WERI-Rb-1 (cell line): ENCODE measurements around the gene GSN.

Experiments
- DNase-seq: peaks from one replicate; pipeline ENCODE4 v3.0.0-alpha.2; 2020
- H3K27ac ChIP-seq: fragments of 250-450 bp; sonication (Bioruptor Pico); 2 replicates; pipeline ENCODE4 v1.5.1; 2020; ENCODE audit warnings: mild to moderate bottlenecking, moderate library complexity
- H3K27me3 ChIP-seq: fragments of 250-450 bp; sonication (Bioruptor Pico); 2 replicates; pipeline ENCODE4 v1.5.1; 2021; ENCODE audit warnings: mild to moderate bottlenecking, low read depth, moderate library complexity; ENCODE audit not compliant: insufficient read depth, severe bottlenecking
- H3K36me3 ChIP-seq: fragments of 250-450 bp; sonication (Bioruptor Pico); 2 replicates; pipeline ENCODE4 v1.5.1; 2020; ENCODE audit warnings: mild to moderate bottlenecking, moderate library complexity
- H3K4me3 ChIP-seq: 2 replicates; pipeline ENCODE4 v1.5.1; 2011; ENCODE audit warnings: low read depth, mild to moderate bottlenecking, control low read depth, low read length
- H3K9me3 ChIP-seq: fragments of 250-450 bp; sonication (Bioruptor Pico); 2 replicates; pipeline ENCODE4 v1.5.1; 2021; ENCODE audit warnings: mild to moderate bottlenecking, moderate library complexity; ENCODE audit not compliant: severe bottlenecking
- TF ChIP-seq, protein P1 (sequence below): IDR thresholded peaks from 2 replicates; pipeline ENCODE4 v1.5.1; 2011; ENCODE audit warnings: low read depth, mild to moderate bottlenecking, control low read depth, inconsistent platforms, low read length

The GSN gene

DNA sequence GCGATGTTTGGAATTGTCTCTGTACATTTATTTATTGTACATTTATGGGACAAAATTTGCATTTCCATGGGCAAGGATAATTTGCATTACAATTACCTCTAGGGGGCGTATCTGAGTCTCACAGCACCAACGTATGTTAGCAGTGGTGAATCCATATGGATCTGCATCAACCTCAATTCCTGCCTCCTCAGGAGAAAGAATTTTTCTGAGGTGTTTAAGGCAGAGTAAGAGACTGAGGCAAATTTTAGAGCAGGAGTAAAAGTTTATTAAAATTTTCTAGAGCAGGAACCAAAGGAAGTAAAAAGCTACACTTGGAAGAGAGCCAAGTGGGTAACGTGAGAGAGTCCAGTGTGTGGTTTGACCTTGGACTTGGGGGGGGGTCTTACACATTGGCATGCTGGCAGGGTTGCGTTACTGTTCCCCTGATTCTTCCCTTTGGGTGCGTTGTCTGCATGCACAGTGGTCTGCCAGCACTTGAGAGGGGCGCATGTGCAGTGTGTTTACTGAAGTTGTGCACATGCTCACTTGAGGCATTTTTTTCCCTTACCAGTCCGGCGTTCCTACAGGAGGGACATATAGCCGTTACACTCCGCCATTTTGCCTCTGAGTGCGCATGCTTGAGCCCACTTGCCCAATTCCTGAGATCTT lies 45.3 kb upstream of the GSN start:
- TF ChIP-seq, protein P1, sequence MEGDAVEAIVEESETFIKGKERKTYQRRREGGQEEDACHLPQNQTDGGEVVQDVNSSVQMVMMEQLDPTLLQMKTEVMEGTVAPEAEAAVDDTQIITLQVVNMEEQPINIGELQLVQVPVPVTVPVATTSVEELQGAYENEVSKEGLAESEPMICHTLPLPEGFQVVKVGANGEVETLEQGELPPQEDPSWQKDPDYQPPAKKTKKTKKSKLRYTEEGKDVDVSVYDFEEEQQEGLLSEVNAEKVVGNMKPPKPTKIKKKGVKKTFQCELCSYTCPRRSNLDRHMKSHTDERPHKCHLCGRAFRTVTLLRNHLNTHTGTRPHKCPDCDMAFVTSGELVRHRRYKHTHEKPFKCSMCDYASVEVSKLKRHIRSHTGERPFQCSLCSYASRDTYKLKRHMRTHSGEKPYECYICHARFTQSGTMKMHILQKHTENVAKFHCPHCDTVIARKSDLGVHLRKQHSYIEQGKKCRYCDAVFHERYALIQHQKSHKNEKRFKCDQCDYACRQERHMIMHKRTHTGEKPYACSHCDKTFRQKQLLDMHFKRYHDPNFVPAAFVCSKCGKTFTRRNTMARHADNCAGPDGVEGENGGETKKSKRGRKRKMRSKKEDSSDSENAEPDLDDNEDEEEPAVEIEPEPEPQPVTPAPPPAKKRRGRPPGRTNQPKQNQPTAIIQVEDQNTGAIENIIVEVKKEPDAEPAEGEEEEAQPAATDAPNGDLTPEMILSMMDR, result peak; percentile 72
- Histone ChIP-seq H3K9me3 (no peaks in the 10 kb centered on the region), H3K27me3 (no peaks in the 10 kb centered on the region), H3K36me3 (no peaks in the 10 kb centered on the region), H3K4me3 (no peak overlapping the region), H3K27ac (no peak overlapping the region)
- peak; percentile 29 for DNase-seq

DNA sequence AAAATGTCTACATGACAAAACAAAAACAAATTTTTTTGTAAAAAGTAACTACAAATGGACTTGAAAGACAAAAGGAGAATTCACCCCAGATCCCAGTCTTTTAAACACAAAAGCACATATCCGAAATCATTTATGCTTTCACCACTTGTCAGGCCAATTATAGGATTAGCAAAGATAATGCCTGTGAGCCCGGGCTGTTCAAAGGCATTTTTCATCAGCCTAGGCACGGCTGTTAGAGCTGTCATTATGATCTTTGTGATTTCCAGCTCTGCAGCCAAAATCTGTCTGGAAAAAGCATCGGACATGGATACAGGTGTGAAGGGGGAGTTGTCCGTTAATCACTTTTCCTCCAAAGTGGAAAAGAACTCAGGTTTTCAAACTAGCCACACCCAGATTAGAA lies 42.7 kb upstream of the GSN start:
- DNase-seq, result peak; percentile 71
- H3K27me3 ChIP-seq, result no peaks in the 10 kb centered on the region

DNA sequence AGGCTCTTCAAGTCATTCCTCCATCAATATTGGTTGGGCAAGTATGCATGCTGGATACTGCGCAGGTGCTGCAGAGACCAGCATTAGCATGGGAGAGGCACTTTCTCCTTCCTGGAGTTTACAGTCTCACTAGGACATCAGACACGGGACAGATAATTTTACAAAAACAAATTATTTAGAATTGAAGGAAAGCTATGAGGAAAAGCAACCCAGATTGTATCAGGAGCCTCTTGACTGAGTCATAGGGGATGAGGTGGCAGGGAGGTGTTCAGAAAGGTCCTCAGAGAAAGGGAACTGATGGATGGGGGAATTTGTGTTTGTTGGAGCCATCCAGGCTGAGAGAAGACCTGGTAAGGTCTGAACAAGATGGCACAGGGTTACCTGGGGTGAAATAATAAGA lies 41.8 kb upstream of the GSN start:
- Histone ChIP-seq H3K9me3 (no peaks in the 10 kb centered on the region), H3K27me3 (no peaks in the 10 kb centered on the region), H3K4me3 (no peak overlapping the region), H3K36me3 (no peaks in the 10 kb centered on the region), H3K27ac (no peak overlapping the region)
- TF ChIP-seq, protein P1, result no peak
- DNase-seq, result no peak

More for the DNA sequence above, 42.7 kb upstream of the GSN start:
- Histone ChIP-seq H3K4me3 (no peak overlapping the region), H3K9me3 (no peaks in the 10 kb centered on the region), H3K27ac (no peak overlapping the region), H3K36me3 (no peaks in the 10 kb centered on the region)
- TF ChIP-seq, protein P1, result no peak

DNA sequence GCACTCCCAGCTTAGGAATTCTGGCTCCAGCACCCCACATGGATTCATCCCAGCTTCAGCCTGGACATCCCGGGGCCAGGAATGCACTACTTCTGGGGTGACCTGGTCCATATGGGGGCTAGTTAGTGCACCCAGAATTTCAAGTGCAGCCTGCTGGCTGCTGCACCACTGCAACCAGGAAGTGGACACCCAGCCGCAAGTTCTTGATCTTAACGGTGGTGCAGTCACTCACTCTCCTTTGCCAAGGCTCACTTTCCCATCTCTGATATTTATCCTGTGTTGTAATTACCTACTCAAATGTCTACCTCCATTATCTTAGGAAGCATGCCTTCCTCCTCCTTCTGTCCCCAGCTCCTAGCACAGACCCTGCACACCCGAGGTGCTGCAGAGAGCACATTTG lies 40.1 kb upstream of the GSN start:
- H3K9me3 ChIP-seq, result no peaks in the 10 kb centered on the region
- TF ChIP-seq, protein P1, result no peak

DNA sequence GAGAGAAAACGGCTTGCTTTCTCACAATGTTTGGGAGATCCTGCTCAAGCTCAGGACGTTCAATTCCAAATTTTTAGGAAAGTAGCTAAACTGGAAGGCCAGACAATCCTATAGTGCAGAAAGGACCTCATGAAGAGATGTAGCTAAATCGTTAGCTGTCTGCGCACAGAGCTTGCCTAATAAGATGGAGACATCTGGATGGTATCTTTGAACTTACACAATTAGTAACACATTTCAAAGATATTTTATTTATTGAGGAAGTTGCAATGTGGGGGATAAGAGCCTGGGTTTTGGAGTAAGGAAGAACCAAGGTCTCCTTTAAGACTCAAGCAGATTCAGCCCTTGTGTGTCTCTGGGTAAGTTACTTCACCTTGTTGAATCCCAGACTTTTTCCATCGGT lies 37.7 kb upstream of the GSN start:
- no peak overlapping the region for H3K4me3 ChIP-seq
- no peak overlapping the region for H3K27ac ChIP-seq
- no peaks in the 10 kb centered on the region for H3K36me3 ChIP-seq
- H3K27me3 ChIP-seq, result no peaks in the 10 kb centered on the region
- TF ChIP-seq, protein P1, result no peak
- no peak for DNase-seq
- H3K9me3 ChIP-seq, result no peaks in the 10 kb centered on the region

More for the DNA sequence above, 40.1 kb upstream of the GSN start:
- H3K4me3 ChIP-seq, result no peak overlapping the region
- no peak overlapping the region for H3K27ac ChIP-seq
- no peaks in the 10 kb centered on the region for H3K27me3 ChIP-seq
- H3K36me3 ChIP-seq, result no peaks in the 10 kb centered on the region
- no peak for DNase-seq

DNA sequence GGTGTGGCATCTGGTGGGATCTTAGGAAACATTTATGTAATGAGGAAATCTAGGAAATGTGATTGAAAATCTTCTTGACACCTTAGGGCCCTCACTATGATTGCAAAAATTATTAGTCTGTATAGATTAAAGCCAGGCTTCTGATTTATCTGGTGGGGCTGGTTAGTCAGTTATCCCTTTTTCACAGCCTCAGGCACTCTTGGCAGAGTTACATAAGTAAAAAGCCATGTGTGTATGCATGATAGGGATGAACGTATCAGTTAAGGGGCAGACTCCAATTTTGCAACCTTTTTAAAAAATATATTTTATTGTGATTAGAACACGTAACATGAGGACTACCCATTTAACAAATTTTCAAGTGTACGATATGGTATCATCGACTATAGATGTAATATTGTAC lies 35.7 kb upstream of the GSN start:
- H3K9me3 ChIP-seq, result no peaks in the 10 kb centered on the region
- TF ChIP-seq, protein P1, result no peak
- no peak overlapping the region for H3K27ac ChIP-seq
- no peaks in the 10 kb centered on the region for H3K27me3 ChIP-seq
- no peaks in the 10 kb centered on the region for H3K36me3 ChIP-seq
- no peak for DNase-seq
- no peak overlapping the region for H3K4me3 ChIP-seq
